Neural progenitor cell (in vitro differentiated cells): ENCODE measurements around the gene PPFIA3.

ENCODE experiments used
- CTCF ChIP-seq: fragments of 200-600 bp; sonication (generic); IDR thresholded peaks from 2 replicates; pipeline ENCODE4 v1.5.1; 2017; ENCODE audit warnings: antibody characterized with exemption, mild to moderate bottlenecking
- EZH2 ChIP-seq: fragments of 200-600 bp; sonication (generic); IDR thresholded peaks from 2 replicates; pipeline ENCODE4 v1.6.1; 2017; ENCODE audit warnings: antibody characterized with exemption, mild to moderate bottlenecking, moderate library complexity
- EZH2phosphoT487 ChIP-seq: fragments of 200-600 bp; sonication (generic); IDR thresholded peaks from 2 replicates; pipeline ENCODE4 v1.6.1; 2017; ENCODE audit warnings: antibody characterized with exemption

- TF ChIP-seq CTCF = no peak
- TF ChIP-seq EZH2 = no peak
- no peak for TF ChIP-seq EZH2phosphoT487
Measured at GRCh38 chr19:49142866-49143335, 23.6 kb downstream of the PPFIA3 start.
